NCI-H2227 (cell line): Measurements from ENCODE around the gene TRABD2B.

Source experiments
- DNase-seq: peaks from one replicate; lab custom pipeline; 2025; ENCODE audit not compliant: unreplicated experiment; lab: John Stamatoyannopoulos, UW

Gene TRABD2B

GRCh38 chr1:47764461-47765046 is 232.6 kb downstream of the TRABD2B start:
- no peak for DNase-seq

- no peak for DNase-seq
Measured at GRCh38 chr1:47763591-47764171, 233.5 kb downstream of the TRABD2B start.

- DNase-seq, result no peak
Measured at GRCh38 chr1:47761974-47762373, 235.2 kb downstream of the TRABD2B start.

- no peak for DNase-seq
Measured at GRCh38 chr1:47761201-47761930, 235.8 kb downstream of the TRABD2B start.

- no peak for DNase-seq
Measured at GRCh38 chr1:47759936-47760629, 237.1 kb downstream of the TRABD2B start.

GRCh38 chr1:47759251-47759935 is 237.8 kb downstream of the TRABD2B start:
- no peak for DNase-seq

GRCh38 chr1:47758341-47759250 is 238.6 kb downstream of the TRABD2B start:
- no peak for DNase-seq

GRCh38 chr1:47757226-47757975 is 239.8 kb downstream of the TRABD2B start:
- no peak for DNase-seq

GRCh38 chr1:47756411-47756810 is 240.8 kb downstream of the TRABD2B start:
- DNase-seq, result no peak

GRCh38 chr1:47756006-47756405 is 241.2 kb downstream of the TRABD2B start:
- no peak for DNase-seq

- DNase-seq, result no peak
Measured at GRCh38 chr1:47755101-47755990, 241.8 kb downstream of the TRABD2B start.

- no peak for DNase-seq
Measured at GRCh38 chr1:47754221-47754620, 243.0 kb downstream of the TRABD2B start.

- DNase-seq, result no peak
Measured at GRCh38 chr1:47753808-47754207, 243.4 kb downstream of the TRABD2B start.

- DNase-seq, result no peak
Measured at GRCh38 chr1:47752559-47752958, 244.6 kb downstream of the TRABD2B start.

- DNase-seq, result no peak
Measured at GRCh38 chr1:47751996-47752451, 245.2 kb downstream of the TRABD2B start.

- no peak for DNase-seq
Measured at GRCh38 chr1:47751193-47751592, 246.0 kb downstream of the TRABD2B start.

GRCh38 chr1:47745715-47746609 is 251.2 kb downstream of the TRABD2B start:
- no peak for DNase-seq
